ENCODE data around the gene ELMO1. TPM values are rescaled to one million over a fixed set of nuclear protein-coding genes. Genes with fewer than 3 reads are reported as not detected.

ELMO1 gene
- polyA plus RNA-seq, 1 donor (not counting 4 experiments of a cell fraction or from before 2014, with no cell fraction given) = not detected

GRCh38 chr7:37405128-37405527 lies 43.5 kb downstream of the ELMO1 start:
- no peaks in the 10 kb centered on the region for H3K27me3 ChIP-seq (ENCODE audit: control insufficient read depth, extremely low read depth, insufficient read depth, low read length)
- no peak overlapping the region for H3K4me3 ChIP-seq (ENCODE audit: control insufficient read depth in 2 of 3, extremely low read depth in 1 of 3, insufficient read depth in 2 of 3, low read depth in 1 of 3, low read length in 3 of 3)
- no peaks in the 10 kb centered on the region for H4K20me1 ChIP-seq (ENCODE audit: control insufficient read depth, extremely low read depth, insufficient read depth, low read length)
- no peak overlapping the region for H3K4me2 ChIP-seq (ENCODE audit: control insufficient read depth, extremely low read depth, insufficient read depth, low read depth, low read length)
- H3K9me3 ChIP-seq (ENCODE audit: control insufficient read depth, low read depth, low read length) = no peaks in the 10 kb centered on the region
- FAIRE-seq (no peak), DNase-seq (ENCODE audit: low read depth, low spot score) (no peak)
- no peak overlapping the region for H2AFZ ChIP-seq (ENCODE audit: control insufficient read depth, low read length)
- no peak overlapping the region for H3K27ac ChIP-seq (ENCODE audit: control insufficient read depth, insufficient read depth, low read length)
- H3K9ac ChIP-seq (ENCODE audit: control insufficient read depth, extremely low read depth, insufficient read depth, low read length) = no peak overlapping the region
- no peaks in the 10 kb centered on the region for H3K9me1 ChIP-seq (ENCODE audit: control insufficient read depth, extremely low read depth, insufficient read depth, low read length)
- dilution Hi-C loops (cut with MboI; ENCODE audit: extremely low pct_ligation_motif_present, low sequenced_read_pairs) = no loop called here
- no peak for TF ChIP-seq EZH2 (IDR thresholded peaks at IDR 0.05; ENCODE audit: low read length)
- TF ChIP-seq CTCF (optimal IDR thresholded peaks at IDR 0.05 in 1 of 3, IDR thresholded peaks at IDR 0.05 in 1 of 3, conservative IDR thresholded peaks at IDR 0.05 in 1 of 3; ENCODE audit: extremely low read depth in 1 of 3, insufficient read depth in 2 of 3, low read length in 3 of 3) = no peak
- H3K36me3 ChIP-seq (ENCODE audit: control insufficient read depth in 2 of 2, extremely low read depth in 1 of 2, insufficient read depth in 2 of 2, low read length in 2 of 2) = no peaks in the 10 kb centered on the region
- H3K79me2 ChIP-seq (ENCODE audit: control insufficient read depth, insufficient read depth, low read length) = no peaks in the 10 kb centered on the region
- no peaks in the 10 kb centered on the region for H3K4me1 ChIP-seq (ENCODE audit: control insufficient read depth, extremely low read depth, insufficient read depth, low read length)

DNA sequence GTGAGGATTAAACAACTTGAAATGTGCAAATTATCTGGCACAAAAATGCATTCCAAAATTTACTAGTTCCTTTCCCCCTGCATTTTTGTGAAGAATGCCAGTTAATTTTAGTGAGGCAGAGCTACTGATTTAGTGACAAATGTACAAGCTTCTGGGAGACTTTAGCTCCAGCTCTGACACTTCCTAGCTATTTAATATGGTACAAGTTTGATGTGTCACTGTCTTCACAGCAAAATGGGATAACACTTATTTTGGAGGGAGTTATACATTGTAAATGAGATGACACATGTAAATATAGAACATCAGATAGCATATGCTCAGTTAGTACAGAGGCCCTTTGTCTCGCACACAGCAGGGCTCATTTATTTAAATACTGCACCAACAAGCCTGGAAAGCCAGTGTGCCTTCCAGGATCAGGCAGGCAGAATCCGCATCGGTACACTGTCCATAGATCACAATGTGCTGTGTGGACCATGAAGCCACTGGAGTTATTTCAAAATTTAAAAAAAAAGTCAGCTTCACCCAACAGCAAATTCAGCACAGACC lies 48.7 kb downstream of the ELMO1 start:
- Histone ChIP-seq H3K9me1 (ENCODE audit: control insufficient read depth, extremely low read depth, insufficient read depth, low read length) (no peaks in the 10 kb centered on the region), H3K9ac (ENCODE audit: control insufficient read depth, extremely low read depth, insufficient read depth, low read length) (no peak overlapping the region), H4K20me1 (ENCODE audit: control insufficient read depth, extremely low read depth, insufficient read depth, low read length) (no peaks in the 10 kb centered on the region), H3K27me3 (ENCODE audit: control insufficient read depth, extremely low read depth, insufficient read depth, low read length) (no peaks in the 10 kb centered on the region), H3K4me1 (ENCODE audit: control insufficient read depth, extremely low read depth, insufficient read depth, low read length) (no peaks in the 10 kb centered on the region), H3K79me2 (ENCODE audit: control insufficient read depth, insufficient read depth, low read length) (no peaks in the 10 kb centered on the region), H3K9me3 (ENCODE audit: control insufficient read depth, low read depth, low read length) (no peaks in the 10 kb centered on the region), H3K4me2 (ENCODE audit: control insufficient read depth, extremely low read depth, insufficient read depth, low read depth, low read length) (no peak overlapping the region), H2AFZ (ENCODE audit: control insufficient read depth, low read length) (no peak overlapping the region), H3K36me3 (ENCODE audit: control insufficient read depth in 2 of 2, extremely low read depth in 1 of 2, insufficient read depth in 2 of 2, low read length in 2 of 2) (no peaks in the 10 kb centered on the region), H3K4me3 (ENCODE audit: control insufficient read depth in 2 of 3, extremely low read depth in 1 of 3, insufficient read depth in 2 of 3, low read depth in 1 of 3, low read length in 3 of 3) (no peak overlapping the region), H3K27ac (ENCODE audit: control insufficient read depth, insufficient read depth, low read length) (no peak overlapping the region)
- dilution Hi-C loops (cut with MboI; ENCODE audit: extremely low pct_ligation_motif_present, low sequenced_read_pairs) = no loop called here
- DNase-seq (ENCODE audit: low read depth, low spot score) (no peak), FAIRE-seq (no peak)
- no peak for TF ChIP-seq CTCF (optimal IDR thresholded peaks at IDR 0.05 in 1 of 3, IDR thresholded peaks at IDR 0.05 in 1 of 3, conservative IDR thresholded peaks at IDR 0.05 in 1 of 3; ENCODE audit: extremely low read depth in 1 of 3, insufficient read depth in 2 of 3, low read length in 3 of 3)
- no peak for TF ChIP-seq EZH2 (IDR thresholded peaks at IDR 0.05; ENCODE audit: low read length)

Measured in keratinocyte (primary cell).